Stimulated activated CD4-positive, alpha-beta T cell treated with anti-CD3 and anti-CD28 coated beads, Interleukin-4, amount 100 ng/mL, for 1 hour (primary cell): Measurements from ENCODE around the gene UFD1.

Source experiments
- DNase-seq: peaks from one replicate; pipeline ENCODE4 v3.0.0-alpha.2; 2020

UFD1 gene

DNA sequence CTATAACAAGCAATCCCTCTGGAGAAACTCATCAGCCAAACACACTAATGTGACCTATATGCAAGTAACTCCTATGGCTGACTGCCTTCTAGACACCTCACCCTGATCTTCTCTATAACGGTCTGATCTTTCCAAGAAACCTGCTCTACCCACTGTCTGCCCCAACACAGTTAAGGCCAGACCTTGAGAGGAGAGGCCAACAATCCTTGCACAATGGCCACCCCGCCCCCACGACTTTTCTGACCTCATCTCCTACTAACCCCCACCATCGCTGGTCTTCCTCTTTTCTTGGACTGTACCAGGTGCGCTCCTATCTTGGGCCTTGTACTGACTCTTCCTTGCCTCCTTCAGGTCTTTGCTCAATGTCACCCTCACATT is 59.9 kb downstream of the UFD1 start:
- no peak for DNase-seq

DNA sequence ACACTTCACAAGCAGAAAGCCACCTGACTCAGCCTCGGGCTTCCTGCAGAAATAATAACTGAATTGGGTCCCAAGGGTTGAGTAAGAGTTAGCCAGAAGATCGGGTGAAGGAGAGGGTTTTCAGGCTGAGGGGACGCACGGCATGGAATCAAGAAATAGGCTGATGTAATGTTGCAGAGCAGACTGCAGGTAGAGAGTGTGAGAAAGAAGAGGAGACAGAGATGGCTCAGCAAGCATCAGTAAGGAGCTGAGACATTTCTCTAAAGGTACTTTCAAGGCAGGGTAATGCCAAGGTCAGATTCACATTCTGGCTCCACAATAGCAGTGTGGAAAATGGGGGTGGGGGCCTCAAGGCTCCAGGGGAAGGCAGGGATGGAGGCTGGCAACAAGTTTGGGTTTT is 66.1 kb downstream of the UFD1 start:
- DNase-seq, result no peak

DNA sequence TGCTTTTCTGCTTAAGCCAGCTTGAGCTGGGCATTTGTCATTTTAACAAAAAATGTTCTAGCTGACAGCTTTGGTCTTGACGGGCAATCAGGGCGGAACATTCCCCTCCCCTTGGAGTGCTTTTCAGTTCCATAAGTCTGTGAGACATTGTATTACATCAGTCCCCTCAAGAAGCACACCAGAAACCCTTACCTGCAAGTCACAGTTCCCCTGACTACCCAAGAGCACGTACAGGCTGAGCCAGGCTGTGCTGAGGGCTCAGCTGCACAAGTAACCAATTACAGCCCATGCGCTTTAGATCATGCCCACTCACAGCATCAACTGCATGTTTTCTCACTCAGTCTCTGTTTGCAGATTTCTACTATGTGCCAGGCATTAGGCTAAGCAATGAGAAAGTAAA is 66.5 kb downstream of the UFD1 start:
- DNase-seq, result no peak

DNA sequence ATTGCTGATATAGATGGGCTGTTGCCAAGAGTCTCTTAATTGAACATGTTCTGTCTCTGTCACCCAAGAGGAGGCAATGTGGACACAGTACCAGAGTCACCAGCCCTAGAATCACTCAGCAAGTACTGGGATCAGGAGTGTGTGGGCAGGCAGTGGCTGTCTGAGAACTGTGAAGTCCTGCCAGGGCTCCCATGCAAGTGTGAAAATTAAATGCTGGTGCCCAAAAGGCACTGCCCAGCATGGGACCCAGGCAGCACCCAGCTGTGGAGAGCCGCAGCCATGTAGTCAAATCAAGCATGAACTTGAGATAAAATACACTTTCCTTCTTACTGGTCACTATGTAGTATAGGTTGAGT is 67.3 kb downstream of the UFD1 start:
- DNase-seq, result no peak

DNA sequence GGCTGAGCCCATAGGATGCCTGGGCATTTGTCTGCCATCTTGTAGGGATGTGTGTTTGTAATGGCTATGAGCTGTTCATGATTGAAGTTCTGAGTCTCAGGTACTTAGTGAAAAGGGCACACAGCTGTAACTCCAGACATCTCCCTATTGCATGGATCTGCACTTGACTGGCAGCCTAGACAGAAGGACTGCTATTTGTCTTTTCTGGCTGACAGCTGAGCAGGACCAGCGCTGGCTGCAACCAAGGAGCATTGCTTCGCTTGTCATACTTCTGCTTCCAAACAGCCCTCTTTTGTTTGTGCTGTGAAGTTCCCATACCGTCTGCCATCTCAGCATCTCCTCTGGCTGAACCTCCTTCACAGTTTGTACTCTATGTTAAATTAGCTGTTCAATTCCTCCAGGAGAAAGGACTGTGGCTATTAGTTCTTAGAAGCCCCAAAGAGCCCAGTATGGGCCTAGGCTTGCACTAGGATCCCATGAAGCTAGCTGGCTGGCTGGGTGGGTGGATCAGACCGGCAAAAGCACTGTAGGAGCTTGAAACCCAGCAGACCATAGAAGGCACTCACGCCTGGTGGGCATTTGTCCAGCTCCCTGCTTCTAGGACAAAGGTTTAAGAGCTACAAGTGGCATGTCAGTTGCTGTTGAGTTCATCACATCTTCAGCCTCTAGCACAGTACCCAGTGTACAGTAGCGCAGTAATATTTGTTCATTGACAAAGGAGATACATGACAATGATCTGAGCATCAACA is 67.9 kb downstream of the UFD1 start:
- no peak for DNase-seq

DNA sequence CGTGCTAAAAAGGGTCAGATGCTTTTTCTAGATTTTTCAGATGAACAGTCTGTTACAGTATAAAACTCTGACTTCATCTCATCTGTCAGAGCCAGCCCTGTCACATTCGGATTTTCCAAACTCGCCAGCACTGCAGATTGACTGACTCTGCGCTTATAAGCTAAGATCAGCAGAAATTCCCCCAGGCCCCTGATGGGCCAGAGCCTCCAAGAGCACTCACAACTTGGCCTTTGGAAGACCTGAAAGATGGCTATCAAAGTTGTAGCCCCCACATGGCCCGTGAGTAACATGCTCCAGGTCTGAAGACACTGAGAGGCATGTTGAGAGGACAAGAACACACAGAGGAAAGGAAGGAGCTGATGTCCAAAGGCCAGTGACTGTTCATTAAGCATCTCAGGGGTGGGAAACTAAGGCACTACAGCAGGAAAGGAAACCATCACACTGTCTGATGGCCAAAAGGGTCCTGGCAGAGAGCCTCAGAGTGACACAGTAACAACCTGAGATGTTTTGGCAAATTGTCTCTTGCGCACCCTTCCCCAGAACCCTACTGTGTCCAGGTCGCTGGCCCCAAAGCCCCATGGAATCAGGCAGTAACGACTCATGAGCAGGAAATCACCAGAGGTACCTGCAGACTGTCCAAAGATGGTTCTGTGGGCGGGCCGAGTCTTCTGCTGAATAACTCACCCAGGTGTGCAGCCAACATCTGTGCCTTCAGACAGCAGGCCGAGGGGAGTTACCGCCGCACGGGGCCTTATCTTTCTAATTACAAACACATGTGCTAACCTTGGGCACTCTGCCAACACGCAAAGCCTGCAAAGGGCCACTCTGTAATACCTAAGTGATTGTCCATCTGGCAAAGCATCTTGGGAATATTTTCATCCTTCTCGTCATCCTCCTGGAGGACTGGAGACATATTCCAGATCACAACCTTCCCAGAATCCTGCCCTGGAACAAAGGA is 71.1 kb downstream of the UFD1 start:
- no peak for DNase-seq

DNA sequence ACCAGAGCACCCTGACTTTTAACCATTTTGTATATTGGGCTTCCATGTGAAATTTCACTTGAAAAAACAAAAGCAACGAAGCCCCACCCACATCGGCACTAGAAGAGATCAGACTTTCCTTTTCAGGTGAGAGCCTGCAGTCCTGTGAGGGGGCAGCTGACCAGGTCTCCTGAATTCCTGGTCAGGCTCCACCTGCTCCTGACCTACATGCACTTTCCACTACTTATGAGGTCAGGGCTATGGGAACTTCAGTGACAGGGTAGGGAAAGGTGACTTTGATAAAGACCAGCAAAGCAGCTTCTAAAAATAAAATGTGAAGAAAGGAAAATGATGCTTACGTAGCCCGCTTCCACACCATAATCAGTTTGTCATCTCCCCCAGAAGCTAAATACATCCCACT is 72.1 kb downstream of the UFD1 start:
- no peak for DNase-seq

DNA sequence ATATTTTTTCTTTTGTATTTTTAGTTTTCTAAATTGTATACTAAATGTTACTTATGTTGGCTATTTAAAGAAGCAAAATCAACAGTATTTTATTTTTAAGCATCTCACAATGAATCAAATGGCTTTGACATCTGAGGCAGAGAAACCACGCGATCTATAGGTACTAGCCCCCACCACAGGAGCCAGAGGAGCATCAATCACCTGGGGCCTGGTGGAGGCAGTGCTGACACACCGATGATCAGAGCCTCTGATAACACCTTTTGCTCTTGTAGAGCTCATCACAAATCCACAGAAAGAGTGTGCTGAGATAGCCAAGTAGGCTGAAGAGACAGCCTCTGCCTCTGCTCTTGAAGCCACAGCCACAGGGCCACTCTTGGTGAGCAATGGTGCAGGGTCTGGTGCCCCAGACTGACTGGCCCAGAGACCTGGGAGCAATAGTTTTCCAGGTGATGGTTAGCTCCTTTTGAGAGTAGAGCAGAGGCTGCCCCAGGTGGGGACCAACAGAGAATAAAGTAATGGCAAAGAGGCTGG is 72.6 kb downstream of the UFD1 start:
- no peak for DNase-seq

DNA sequence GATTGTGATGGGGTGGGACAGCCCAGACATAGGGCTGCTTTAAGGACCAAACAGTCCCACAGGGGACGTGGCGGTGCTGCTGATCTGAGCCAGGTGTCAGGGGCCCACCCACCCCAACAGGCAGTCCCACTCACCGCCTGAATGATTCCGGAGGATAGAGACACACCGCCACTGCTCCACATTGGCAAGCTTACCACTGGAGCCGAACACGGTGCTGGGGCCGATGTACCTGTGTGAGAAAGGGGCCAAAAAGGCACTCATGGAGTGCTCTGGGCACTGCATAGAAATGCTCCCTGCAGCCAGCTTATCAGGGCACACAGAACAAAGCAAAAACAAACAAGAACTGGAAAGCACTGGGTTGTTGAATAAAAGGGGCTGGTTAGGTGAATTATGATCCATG is 73.3 kb downstream of the UFD1 start:
- DNase-seq, result no peak

DNA sequence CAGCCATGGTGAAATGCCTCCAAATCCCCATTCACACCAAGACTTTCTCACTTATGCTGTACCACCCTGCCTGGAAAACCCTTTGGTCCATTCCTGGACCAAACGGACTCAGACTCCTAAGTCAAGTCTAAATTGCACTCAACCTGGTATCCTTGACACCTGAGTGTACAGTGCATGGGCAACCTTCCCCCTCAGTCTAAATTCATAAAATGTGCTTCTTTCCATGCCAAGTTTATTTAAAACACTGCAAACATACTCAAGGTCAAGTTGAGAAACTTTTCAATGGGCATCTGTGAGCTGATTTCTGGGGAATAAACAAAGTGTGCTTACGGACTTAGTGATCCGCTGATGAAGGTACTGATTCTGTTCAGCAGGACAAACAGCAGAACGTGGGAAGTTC is 73.9 kb downstream of the UFD1 start:
- DNase-seq, result no peak

DNA sequence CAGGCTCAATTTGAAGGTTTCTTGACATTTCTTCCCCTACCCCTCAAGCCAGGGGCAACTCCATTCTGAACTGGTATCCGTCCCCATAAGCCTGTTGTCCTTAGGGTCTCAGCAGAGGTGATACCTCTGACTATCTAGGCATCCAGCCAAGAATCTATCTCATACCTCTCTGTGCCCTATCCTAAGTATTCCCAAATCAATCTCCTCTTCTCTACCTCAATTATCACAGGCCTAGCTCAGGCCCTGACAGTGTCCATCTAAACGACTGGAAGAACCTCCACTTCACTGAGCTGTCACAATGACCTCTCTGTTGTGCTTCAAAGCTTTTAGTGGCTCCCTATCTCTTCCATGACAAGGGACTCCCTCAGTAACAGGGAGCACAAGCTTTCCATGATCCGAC is 74.3 kb downstream of the UFD1 start:
- no peak for DNase-seq

DNA sequence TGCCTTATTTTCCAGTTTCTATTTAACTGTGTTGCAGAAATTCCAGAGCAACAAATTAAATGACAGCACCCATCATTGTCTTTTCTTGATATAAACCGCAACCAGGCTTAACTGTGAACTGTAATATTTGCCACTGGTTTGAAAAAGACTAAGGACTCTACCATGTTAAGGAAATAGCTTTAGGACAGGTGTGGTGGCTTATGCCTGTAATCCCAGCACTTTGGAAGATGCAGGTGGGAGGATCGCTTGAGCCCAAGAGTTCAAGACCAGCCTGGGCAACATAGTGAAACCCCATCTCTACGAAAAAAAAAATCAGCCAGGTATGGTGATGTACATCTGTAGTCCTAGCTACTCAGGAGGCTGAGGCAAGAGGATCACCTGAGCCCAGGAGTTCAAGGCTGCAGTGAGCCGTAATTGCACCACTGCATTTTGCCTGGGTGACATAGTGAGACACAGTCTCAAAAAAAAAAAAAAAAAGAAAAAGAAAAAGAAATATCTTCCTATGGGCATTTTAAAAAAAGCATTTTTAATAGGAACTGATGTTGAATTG is 76.3 kb downstream of the UFD1 start:
- no peak for DNase-seq

DNA sequence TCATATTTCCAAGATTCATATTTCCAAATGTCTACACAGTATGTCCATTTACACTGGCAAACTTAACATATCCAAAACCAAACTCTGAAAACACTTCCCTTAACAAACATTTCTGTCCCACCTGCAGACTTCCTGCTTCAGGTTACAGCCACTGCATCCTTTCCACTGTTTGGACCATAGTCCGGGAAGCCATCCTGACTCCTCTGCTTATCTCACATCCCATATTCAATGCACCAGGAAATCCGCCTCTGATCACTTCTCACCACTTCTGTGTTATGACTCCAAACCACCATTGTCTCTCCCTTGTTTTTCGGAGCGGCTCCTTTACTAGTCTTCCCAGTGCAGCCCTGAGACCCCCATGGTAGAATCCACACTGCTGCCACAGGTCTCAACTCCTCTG is 77.5 kb downstream of the UFD1 start:
- no peak for DNase-seq

DNA sequence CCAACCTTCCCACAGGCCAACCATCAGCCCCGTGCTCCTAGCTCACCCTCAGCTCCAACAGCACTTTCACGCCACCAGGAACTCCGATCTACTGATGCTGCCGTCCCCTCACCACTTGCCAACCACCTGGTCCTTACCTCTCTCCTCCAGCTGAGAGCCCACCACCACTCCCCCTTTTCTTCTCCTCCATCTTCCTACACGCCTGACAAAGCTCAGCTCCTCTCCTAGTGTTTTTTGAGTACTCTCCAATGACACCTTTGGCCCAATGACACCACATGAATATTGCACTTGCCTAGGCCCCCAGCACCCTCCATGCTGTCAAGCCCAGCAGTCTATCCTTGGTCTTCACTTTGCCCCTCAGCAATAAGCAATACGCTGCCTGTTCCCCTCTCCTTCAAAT is 78.1 kb downstream of the UFD1 start:
- DNase-seq, result no peak
